CD1c-positive myeloid dendritic cell (primary cell): Measurements from ENCODE around the gene RAD9A.
"Not testable (repeated sequence)": the region's sequence is repeated elsewhere in the genome, so short reads cannot be mapped to it uniquely, and the experiment has no call there.

ENCODE experiments used
- DNase-seq: peaks from one replicate; pipeline ENCODE4 v3.0.0-alpha.2; 2016; ENCODE audit errors: extremely low spot score

The RAD9A gene

DNA sequence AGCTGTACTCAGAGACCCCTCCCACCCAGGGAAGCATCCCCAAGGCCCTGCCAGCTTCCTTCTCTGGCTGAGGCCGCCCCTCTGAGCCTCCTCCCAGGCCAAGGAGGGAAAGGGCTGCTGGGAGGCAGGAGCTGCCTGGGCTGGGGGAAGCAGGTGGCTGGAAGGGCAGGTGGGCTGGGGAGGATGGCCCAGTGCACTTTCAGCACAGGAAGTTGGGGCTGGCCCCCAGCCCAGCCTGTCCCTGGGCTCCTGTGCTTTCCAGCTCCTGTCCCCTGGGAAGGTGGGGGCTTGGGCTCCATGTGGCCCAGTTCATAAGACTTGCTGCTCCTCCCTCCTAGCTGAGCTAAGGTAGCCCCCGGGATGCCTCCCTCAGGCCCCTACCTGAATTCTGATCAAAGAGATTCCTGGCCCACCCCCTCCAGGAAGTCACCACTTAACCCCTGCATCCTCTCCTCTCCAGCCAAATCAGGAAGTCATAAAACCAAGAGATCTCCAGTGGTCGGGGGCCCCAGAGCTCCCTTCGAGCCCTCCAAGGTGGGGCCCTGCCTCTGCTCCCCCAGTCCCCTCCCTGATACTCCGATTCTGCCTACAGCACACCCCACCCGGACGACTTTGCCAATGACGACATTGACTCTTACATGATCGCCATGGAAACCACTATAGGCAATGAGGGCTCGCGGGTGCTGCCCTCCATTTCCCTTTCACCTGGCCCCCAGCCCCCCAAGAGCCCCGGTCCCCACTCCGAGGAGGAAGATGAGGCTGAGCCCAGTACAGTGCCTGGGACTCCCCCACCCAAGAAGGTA is 5.0 kb downstream of the RAD9A start:
- no peak for DNase-seq

DNA sequence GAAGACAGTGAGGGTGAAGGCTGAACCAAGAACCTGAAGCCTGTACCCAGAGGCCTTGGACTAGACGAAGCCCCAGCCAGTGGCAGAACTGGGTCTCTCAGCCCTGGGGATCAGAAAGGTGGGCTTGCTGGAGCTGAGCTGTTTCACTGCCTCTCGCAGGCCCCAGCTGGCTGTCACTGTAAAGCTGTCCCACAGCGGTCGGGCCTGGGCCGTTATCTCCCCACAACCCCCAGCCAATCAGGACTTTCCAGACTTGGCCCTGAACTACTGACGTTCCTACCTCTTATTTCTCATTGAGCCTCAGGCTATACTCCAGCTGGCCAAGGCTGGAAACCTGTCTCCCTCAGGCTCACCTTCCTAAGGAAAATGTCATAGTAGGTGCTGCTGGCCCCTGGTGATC is 5.8 kb downstream of the RAD9A start:
- DNase-seq = no peak

DNA sequence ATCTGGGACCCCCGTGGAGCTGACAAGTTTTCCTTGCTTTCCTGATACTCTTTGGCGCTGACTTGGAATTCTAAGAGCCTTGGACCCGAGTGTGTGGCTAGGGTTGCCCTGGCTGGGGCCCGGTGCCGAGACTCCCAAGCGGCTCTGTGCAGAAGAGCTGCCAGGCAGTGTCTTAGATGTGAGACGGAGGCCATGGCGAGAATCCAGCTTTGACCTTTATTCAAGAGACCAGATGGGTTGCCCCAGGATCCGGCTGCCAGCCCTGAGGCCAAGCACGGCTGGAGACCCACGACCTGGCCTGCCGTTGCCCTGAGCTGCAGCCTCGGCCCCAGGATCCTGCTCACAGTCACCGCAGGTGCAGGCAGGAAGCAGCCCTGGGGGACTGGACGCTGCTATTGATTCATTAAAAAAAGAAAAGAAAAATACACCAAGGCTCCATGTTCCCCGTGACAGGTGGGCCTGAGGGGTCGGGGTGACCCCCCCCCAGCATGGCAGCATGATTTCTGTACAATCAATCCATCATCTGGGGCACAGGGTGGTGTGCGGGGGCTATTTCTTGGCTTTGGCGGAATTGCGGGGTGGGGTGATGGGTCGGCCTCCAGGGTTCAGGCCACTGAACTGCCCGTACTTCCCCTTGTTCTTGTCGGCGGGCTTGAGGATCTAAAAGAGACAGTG is 6.3 kb downstream of the RAD9A start:
- DNase-seq = no peak

DNA sequence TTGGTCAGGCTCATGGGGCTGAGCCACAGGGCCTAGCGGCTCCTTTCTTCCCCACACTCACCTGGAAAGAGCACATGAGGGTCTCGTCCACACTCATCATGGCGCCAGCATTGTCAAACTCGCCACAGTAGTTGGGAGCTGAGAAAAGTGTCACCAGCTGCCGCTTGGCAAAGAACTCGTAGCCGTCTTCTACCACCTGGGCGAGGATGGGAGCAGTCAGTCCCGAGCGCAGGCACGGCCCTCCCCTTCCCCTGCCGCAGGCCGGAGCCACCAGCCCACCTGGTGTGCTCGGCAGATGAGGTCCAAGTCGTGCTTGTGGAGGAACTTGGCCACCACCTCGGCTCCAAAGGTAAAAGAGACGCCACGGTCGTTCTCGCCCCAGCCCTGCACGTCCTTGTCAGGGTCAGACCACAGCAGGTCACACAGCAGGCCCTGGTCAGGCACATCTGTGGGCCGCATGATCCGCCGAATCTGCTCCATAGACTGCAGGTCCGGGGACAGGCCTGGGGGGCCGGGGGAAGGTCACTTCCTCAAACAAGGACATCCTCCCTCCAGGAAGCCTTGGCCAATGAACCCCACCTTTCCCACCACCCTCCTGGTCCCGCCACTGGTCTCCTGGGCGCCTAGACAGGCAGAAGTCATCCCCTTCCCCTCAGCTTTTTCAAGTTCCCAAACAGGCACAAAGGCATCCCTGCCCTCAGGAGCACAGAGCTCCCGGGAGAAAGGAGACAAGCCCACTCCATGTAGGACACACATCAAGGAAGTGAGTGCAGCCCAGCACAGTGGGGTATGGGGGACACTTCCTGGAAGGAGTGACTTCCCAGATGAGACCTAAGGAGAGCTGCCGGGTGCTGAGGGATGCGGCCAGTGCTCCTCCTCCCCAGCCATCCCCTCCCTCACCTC is 7.1 kb downstream of the RAD9A start:
- DNase-seq = no peak

DNA sequence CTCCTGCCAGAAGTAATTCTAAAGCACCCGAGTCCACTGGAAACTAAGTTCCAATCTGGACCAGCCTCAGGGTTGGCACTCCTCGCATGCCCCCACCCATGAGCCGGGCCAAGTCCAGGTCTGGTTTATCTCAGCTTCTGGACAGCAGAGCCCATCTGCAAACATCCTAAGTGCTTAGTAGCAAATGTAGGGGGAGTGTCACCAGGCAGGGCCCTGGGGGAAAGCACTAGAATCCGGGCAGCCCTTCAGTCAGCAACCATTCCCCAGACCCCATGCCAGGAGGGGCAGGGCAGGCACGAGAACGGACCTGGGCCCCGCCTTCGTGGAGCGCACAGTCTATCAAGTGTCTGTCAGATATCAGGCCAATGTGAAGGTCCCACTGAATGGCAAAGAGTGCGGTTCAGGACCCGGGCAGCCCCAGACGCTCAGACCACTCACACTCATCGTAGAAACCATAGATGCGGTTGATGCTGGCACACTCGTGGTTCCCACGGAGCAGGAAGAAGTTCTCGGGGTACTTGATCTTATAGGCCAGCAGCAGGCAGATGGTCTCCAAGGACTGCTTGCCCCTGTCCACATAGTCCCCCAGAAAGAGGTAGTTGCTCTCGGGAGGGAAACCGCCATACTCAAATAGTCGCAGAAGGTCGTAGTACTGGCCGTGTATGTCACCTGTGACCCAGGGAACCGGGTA is 8.6 kb downstream of the RAD9A start:
- no peak for DNase-seq

DNA sequence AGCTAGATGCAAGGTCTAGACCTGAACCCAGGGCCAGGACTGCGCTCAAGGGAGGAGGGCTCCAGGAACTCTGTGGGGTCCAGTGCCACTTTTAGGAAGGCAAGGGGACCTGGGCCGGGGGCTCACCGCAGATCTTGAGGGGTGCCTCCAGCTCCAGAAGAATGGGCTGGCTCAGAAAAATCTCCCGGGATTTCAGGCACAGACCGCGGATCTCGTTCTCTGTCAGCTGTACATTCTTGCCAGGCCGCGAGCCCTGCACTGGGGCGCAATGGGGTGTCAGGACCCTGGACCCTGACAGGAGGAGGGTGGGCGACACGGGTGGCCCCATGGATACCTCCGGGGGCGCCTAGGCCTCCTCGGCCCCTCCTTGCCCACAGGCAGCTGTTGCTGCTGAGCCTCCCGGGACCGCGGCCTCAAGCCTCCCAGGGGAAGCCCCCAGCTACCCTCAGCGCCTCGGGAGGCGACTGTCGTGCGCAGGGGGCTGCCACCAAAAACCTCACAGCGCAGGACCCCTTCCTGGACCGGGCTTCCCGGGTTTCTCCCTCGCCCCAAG is 9.2 kb downstream of the RAD9A start:
- DNase-seq = no peak

DNA sequence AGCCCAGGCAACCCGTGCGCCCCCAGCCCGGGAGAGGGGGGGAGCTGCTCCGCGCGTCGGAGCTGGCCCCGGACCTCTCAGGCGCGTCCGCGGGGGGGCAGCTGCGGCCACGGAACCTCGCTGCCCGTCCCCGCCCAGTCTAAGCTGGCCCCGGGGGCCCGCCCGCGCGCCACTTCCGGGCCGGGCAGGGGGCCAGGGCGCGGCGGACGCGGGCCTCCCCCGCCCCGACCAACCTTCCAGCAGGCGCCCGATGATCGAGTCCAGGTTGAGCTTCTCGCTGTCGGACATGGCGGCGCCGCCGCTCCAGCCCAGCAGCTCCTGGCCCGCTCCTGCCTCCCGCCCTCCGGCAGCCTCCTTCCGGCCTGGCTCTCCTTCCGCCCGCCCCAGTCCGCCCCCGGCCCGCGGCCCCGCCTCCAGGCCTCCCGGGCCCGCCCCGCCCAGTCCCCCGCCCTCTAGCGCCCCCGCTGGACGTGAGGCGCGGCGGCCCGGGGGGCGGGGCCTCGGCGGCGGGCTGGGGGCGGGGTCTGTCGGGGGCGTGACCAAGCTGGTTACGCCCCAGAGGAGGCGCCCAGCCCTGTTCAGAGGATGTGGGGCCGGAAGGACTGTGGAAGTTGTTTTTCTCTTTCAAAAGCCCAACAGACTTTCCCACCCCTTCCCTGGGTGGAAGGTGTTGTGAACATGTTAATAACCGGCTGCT is 9.9 kb downstream of the RAD9A start, which contains the start of gene PPP1CA:
TSS of gene PPP1CA (minus strand) at position 364 of the 697 bp plus-strand sequence. CDS start at position 288, 76 bp downstream.
- DNase-seq = peak; percentile 96

DNA sequence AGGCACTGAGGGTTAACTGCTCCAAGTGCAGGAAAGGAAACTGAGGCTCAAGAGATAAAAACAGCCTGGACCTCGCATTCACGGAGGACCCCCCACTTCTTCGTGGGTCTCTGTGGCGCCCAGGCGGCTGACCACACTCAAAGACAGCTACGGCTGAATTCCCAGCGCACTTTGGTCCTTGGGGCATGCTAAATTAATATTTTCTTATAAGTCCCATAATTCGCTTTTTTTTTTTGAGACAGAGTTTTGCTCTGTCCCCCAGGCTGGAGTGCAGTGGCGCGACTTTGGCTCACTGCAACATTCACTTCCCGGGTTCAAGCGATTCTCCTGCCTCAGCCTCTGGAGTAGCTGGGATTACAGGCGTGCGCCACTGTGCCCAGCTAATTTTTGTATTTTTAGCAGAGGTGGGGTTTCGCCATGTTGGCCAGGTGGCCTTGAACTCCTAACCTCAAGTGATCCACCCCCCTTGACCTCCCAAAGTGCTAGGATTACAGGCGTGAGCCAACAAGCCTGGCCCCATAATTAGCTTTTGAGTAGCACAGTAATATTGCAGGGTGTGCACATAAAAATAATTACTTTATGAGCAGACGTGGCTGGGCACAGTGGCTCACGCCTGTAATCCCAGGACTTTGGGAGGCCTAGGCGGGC is 10.5 kb downstream of the RAD9A start:
- DNase-seq = not testable (repeated sequence)

DNA sequence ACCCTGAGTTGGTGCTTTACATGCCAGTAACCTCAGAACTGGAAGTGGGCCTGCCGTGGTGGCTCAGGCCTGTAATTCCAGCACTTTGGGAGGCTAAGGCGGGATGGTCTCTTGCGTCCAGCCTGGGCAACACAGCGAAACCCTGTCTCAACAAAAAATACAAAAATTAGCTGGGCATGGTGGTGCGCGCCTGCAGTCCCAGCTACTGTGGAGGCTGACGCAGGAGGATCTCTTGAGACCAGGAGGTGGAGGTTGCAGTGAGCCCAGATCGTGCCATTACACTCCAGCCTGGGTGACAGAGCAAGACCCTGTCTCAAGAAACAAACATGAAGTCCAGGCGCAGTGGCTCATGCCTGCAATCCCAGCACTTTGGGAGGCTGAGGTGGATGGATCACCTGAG is 11.3 kb downstream of the RAD9A start:
- not testable (repeated sequence) for DNase-seq

DNA sequence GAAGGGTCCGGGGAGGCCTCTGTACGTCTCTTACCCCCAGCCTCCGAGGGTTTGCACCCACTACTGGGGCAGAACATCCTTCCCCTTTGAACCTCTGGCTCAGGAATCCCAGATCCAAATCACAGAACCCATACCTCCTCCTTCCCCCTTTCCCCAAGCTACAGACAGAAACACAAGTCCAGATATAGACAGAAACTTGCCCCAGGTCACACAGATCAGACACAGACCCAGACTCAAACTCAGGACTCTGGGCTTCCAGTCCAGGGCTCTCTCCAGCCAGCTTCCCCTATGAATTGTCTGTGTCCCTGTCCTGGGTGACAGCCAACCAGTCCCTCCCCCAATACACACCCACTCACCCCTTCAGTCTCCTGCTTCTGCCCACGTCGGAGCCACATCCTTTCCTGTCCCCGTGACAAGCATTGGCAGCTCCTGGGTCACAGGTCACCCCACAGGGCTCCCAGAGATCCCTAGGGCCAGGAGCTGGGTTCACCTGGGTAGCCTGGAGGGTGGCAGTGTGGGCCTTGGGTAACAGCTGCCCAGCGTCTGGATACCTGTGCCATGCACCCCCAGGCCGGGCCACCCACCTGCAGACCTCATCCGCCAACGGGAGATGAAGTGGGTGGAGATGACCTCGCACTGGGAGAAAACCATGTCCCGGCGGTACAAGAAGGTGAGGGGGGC is 12.9 kb downstream of the RAD9A start:
- DNase-seq = peak; percentile 86

DNA sequence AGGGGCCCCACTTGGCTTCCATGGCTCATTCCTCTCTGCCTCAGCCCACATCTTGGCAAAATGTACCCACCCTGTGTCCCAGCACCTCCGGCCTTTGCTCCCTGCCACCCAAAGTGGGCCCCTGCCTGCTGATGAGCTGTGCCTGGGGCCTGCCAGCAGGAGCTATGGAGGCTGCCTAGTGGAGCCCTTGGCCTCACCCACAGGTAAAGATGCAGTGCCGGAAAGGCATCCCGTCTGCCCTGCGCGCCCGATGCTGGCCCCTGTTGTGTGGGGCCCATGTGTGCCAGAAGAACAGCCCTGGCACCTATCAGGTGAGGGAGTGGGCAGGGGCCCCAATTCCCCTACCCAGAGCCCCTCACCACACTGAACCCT is 13.4 kb downstream of the RAD9A start:
- no peak for DNase-seq

DNA sequence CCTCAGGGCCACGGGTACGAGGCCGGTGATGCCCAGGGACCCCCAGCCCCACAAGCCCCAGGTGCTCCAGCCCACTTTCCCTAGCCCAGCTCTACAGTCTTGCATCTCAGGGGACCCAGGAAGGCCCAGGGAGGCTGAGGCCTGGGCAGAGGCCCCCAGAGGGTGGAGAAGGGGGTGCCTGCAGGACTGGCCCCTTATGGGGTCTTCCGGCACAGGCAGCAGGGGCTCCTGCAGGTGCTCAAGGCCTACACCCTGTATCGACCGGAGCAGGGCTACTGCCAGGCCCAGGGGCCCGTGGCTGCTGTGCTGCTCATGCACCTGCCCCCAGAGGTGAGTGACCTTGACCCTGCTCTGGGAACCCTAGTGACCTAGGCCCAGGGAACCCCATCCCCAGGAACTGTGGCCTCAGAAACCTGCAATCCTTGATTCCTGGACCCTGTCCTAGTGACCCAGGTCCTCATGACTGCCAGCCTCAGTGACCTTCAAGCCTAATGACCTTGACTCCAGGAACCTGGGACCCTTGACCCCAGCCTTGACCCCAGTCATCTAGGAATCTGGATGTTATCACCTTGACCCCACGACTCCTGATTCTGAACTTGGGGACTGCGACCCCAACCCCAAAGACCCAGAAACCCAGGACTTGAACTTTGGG is 14.0 kb downstream of the RAD9A start:
- DNase-seq = no peak

DNA sequence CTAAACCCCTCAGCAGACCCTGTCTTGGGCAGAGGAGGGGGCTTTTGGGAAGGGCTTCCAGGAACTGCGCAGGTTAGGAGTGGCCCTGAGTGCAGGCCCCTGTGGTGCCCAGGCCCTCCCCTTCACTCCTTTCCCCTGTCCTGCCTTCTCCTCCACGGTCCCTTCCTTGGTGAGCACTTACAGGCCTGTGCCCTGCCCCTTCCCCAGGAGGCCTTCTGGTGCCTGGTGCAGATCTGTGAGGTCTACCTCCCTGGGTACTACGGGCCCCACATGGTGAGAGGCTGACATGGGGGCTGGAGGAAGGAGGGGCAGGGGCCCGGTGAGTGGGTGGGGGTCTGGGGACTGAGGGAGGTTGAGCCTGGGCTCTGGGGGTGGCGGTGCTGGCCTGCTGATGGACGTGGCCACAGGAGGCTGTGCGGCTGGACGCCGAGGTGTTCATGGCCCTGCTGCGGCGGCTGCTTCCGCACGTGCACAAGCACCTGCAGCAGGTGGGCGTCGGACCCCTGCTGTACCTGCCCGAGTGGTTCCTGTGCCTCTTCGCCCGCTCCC is 14.7 kb downstream of the RAD9A start:
- DNase-seq = no peak

DNA sequence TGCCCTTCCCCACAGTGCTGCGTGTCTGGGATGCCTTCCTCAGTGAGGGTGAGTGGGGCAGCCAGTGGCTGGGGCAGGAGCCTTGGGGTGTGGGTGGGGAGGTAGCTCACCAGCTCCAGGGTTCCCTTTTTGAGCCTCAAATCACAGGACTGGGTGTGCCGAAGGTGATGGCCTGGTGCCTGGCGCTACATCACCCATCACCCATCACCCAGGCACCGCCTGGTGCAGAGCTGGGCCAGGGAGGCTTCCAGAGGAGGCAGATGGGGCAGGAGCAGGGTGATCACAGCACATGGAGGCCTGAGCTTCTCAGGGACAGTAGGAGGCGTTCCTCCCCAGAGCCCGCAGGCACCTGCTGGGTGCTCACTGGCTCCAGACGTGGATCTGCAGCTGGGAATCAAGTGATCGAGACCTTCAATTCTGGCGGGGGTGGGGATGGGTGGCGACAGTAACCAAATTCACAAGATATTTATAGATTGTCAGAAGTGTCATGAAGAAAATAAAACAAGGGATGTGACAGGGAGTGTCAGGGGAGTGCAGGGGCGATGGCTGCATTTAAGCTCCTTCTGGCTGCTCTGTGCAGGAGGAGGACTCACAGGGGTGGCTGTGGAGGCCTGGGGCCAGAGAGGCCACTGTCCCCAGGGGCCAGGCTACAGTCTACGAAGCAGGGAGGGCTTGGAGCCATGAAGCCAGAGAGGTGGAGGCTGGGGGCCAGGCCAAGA is 15.3 kb downstream of the RAD9A start:
- peak; percentile 36 for DNase-seq

DNA sequence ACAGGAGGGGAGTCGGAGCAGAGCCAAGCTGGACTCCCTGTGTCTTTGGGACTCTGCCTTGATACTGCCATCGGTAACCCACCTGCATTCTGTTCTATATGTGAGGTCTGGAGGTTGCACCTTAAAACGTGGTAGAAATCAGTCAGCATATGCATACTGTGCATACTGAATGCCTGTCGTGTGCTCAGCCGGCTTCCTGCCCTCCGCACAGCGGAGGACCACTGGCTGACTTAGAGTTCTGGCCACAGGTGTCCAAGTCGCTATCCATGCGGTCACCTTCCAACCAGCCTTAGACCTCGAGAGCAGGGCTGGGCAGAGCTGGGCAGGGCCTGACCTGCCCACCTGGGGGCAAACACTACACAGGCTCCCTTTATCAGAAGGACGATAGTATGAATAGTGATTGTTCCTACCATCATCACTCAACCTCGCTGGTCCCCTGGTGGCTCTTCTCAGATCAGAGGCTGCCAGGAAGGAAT is 15.9 kb downstream of the RAD9A start:
- DNase-seq = no peak

DNA sequence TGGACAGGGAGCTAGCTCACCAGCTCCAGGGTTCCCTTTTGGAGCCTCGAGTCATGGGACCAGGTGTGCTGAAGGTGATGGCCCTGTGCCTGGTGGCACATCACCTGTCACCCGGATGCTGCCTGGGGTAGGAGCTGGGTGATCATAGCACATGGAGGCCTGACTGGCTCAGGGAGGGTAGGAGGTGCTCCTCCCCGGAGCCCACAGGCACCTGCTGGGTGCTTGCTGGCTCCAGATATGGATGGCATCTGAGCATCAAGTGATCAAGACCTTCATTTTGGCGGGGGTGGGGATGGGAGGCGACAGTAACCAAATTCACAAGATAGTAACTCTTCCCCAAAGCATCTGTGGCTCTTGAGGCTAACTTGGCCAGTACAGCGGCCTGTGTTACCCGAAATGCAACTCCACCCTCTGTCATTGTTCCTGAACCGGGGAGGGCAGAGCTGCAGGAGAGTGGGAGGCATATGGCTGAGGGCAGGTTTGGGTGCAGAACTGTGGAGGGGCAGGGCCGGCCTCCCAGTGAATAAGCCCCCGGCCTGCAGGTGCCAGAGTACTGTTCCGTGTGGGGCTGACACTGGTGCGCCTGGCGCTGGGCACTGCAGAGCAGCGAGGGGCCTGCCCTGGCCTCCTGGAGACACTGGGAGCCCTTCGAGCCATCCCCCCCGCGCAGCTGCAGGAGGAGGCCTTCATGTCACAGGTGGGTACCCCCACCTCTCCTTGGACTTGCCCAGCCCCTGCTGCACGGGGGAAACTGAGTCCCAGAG is 16.8 kb downstream of the RAD9A start:
- DNase-seq = no peak

DNA sequence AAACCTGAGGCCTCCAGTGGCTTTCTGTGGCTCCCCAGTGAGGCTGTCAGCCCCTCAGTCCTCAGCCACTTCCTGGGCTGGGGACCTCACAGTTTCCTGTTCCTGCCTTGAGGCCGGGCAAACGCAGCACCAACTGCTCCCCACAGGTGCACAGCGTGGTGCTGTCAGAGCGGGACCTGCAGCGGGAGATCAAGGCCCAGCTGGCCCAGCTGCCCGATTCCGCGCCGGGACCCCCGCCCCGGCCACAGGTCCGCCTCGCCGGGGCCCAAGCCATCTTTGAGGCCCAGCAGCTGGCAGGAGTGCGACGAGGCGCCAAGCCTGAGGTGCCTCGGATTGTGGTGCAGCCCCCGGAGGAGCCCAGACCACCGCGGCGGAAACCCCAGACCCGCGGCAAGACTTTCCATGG is 17.5 kb downstream of the RAD9A start:
- DNase-seq = no peak
